Measurements from ENCODE around the gene SLC25A1. TPM values are rescaled to one million over a fixed set of nuclear protein-coding genes. Genes with fewer than 3 reads are reported as not detected.

The SLC25A1 gene
- polyA plus RNA-seq, 2 donors = 36.1 to 54.6 TPM

GRCh38 chr22:19176732-19177131, 1.8 kb downstream of the SLC25A1 start:
- Histone ChIP-seq H3K4me3 (ENCODE audit: low read depth in 1 of 2, low read length in 2 of 2) (no peak overlapping the region), H3K9me3 (ENCODE audit: control insufficient read depth in 2 of 2, insufficient read depth in 1 of 2, low read depth in 1 of 2, low read length in 1 of 2) (no peaks in the 10 kb centered on the region), H3K36me3 (ENCODE audit: control insufficient read depth in 2 of 2, insufficient read depth in 2 of 2, low read length in 1 of 2) (peaks cover 0 to 7% of the 10 kb centered on the region in 2 donors), H3K27me3 (ENCODE audit: control insufficient read depth in 1 of 2, insufficient read depth in 2 of 2, low read length in 2 of 2) (no peaks in the 10 kb centered on the region), H3K4me1 (ENCODE audit: control insufficient read depth in 2 of 2, insufficient read depth in 2 of 2, low read length in 1 of 2) (peaks cover 0 to 41% of the 10 kb centered on the region in 2 donors), H3K27ac (ENCODE audit: low read depth in 2 of 2, low read length in 1 of 2) (no peak overlapping the region)
- WGBS, 2 donors = 76 to 77% methylated on average over 12 of the region's 12 CpGs

DNA sequence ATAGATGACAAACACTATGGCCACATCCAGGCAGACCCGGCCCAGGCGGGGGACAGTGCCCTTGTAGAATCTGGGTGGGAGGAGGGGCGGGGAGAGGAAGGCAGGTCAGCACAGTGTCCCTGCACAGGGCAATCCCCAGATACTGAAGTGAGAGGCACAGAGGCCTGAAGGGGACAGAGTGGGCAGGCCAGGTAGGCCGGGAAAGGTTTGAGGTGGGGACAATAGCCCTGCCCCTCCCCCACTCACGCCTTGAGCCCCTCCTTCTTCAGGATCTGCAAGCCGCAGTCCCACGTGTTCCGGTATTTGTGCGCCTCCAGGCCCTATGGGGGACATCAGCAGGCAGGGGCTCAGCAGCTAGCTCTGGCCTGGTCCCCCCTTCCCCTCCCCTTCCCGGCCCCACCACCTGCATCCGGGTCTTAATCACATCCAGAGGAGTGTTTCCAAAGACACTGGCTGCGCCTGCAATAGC, 2.3 kb downstream of the SLC25A1 start:
- 63 to 70% methylated on average over 12 of the region's 12 CpGs for WGBS, 2 donors
- no peak overlapping the region for H3K4me3 ChIP-seq (ENCODE audit: low read depth in 1 of 2, low read length in 2 of 2)
- no peak overlapping the region for H3K27ac ChIP-seq (ENCODE audit: low read depth in 2 of 2, low read length in 1 of 2)
- peaks cover 0 to 41% of the 10 kb centered on the region in 2 donors for H3K4me1 ChIP-seq (ENCODE audit: control insufficient read depth in 2 of 2, insufficient read depth in 2 of 2, low read length in 1 of 2)
- no peaks in the 10 kb centered on the region for H3K27me3 ChIP-seq (ENCODE audit: control insufficient read depth in 1 of 2, insufficient read depth in 2 of 2, low read length in 2 of 2)
- no peaks in the 10 kb centered on the region for H3K9me3 ChIP-seq (ENCODE audit: control insufficient read depth in 2 of 2, insufficient read depth in 1 of 2, low read depth in 1 of 2, low read length in 1 of 2)
- H3K36me3 ChIP-seq (ENCODE audit: control insufficient read depth in 2 of 2, insufficient read depth in 2 of 2, low read length in 1 of 2) = peaks cover 0 to 7% of the 10 kb centered on the region in 2 donors

GRCh38 chr22:19175602-19176174, 2.8 kb downstream of the SLC25A1 start:
- no peak overlapping the region for H3K4me3 ChIP-seq (ENCODE audit: low read depth in 1 of 2, low read length in 2 of 2)
- H3K27me3 ChIP-seq (ENCODE audit: control insufficient read depth in 1 of 2, insufficient read depth in 2 of 2, low read length in 2 of 2) = no peaks in the 10 kb centered on the region
- H3K27ac ChIP-seq (ENCODE audit: low read depth in 2 of 2, low read length in 1 of 2) = no peak overlapping the region
- H3K4me1 ChIP-seq (ENCODE audit: control insufficient read depth in 2 of 2, insufficient read depth in 2 of 2, low read length in 1 of 2) = peaks cover 0 to 47% of the 10 kb centered on the region in 2 donors
- H3K9me3 ChIP-seq (ENCODE audit: control insufficient read depth in 2 of 2, insufficient read depth in 1 of 2, low read depth in 1 of 2, low read length in 1 of 2) = no peaks in the 10 kb centered on the region
- 71 to 77% methylated on average over 21 of the region's 21 CpGs for WGBS, 2 donors
- peaks cover 0 to 7% of the 10 kb centered on the region in 2 donors for H3K36me3 ChIP-seq (ENCODE audit: control insufficient read depth in 2 of 2, insufficient read depth in 2 of 2, low read length in 1 of 2)

DNA sequence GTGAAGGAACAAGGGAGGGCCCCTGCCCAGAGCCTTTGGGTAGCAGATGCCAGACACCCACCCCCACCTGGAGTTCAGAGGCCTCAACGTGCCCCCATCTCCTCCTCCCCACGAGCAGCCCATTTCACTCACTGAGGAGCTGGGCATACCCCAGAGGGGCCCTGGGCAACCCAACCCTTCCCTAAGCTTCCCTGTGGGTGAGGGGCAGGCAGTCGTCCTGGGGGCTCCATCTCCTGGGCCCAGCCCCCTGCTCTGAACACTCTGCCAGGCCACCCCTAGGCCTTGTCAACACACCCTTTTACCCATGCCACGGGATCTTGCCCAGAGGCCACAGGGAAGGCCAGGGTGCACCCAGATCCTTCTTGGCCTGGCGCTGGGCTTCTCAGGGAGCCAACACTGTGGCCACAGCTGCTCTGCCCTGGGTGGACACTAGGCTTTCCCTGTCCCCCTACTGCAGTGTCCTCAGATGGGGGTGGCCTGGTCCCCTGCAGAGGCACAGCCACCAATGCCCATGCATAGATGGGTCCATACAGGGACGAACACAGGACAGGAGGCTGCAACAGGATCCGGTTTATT, 3.4 kb downstream of the SLC25A1 start:
- no peak overlapping the region for H3K4me3 ChIP-seq (ENCODE audit: low read depth in 1 of 2, low read length in 2 of 2)
- H3K27me3 ChIP-seq (ENCODE audit: control insufficient read depth in 1 of 2, insufficient read depth in 2 of 2, low read length in 2 of 2) = no peaks in the 10 kb centered on the region
- H3K27ac ChIP-seq (ENCODE audit: low read depth in 2 of 2, low read length in 1 of 2) = no peak overlapping the region
- H3K4me1 ChIP-seq (ENCODE audit: control insufficient read depth in 2 of 2, insufficient read depth in 2 of 2, low read length in 1 of 2) = peaks cover 0 to 50% of the 10 kb centered on the region in 2 donors
- H3K36me3 ChIP-seq (ENCODE audit: control insufficient read depth in 2 of 2, insufficient read depth in 2 of 2, low read length in 1 of 2) = peaks cover 0 to 7% of the 10 kb centered on the region in 2 donors
- H3K9me3 ChIP-seq (ENCODE audit: control insufficient read depth in 2 of 2, insufficient read depth in 1 of 2, low read depth in 1 of 2, low read length in 1 of 2) = no peaks in the 10 kb centered on the region
- 59 to 62% methylated on average over 7 of the region's 7 CpGs for WGBS, 2 donors

DNA sequence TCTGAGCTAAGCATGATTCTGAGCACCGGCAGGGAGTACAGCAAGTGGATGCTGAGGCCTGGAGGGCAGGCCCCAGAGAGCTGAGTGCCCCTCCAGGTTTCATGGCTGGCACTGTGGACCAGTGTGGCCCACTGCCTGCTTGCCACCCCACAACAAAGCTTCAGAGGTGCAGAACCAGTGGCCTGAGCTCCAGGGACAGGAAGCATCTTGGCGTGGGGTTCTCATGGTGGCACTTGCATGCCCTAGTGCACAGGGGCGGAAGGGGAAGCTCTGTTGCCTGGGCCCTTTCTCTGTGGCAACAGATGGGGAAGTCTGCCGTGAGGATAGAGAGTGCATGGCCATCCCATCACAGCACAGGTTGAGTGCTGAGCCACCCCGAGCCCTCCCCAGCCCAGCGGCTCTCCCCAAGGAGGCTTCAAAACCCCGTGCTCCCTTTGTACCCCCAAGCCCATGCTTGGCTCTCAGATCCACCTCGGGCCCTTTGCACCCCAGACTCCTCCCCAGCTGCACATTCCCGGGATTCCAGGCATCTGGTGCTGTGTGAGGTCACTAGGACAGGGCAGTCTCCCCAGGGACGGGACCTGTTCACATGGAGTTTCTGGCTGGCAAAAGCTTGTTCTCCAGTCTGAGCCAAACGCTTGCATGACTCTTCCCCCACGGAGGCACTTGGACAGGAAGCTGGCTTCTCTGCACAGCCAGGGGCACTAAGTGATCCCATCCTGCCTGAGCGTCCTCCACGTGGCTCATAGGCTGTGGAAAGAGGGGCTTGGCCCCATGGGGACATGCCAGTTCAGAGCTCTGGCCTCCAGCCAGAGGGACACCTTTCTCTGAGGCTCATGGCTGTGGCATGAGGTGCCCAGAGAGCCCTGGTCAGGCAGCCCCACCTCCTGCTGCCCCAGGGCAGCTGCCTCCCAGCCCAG, 4.2 kb downstream of the SLC25A1 start:
- H3K4me3 ChIP-seq (ENCODE audit: low read depth in 1 of 2, low read length in 2 of 2) = no peak overlapping the region
- H3K27me3 ChIP-seq (ENCODE audit: control insufficient read depth in 1 of 2, insufficient read depth in 2 of 2, low read length in 2 of 2) = peaks cover 0 to 4% of the 10 kb centered on the region in 2 donors
- no peaks in the 10 kb centered on the region for H3K9me3 ChIP-seq (ENCODE audit: control insufficient read depth in 2 of 2, insufficient read depth in 1 of 2, low read depth in 1 of 2, low read length in 1 of 2)
- H3K36me3 ChIP-seq (ENCODE audit: control insufficient read depth in 2 of 2, insufficient read depth in 2 of 2, low read length in 1 of 2) = peaks cover 0 to 7% of the 10 kb centered on the region in 2 donors
- 42 to 43% methylated on average over 14 of the region's 14 CpGs for WGBS, 2 donors
- H3K27ac ChIP-seq (ENCODE audit: low read depth in 2 of 2, low read length in 1 of 2) = no peak overlapping the region
- H3K4me1 ChIP-seq (ENCODE audit: control insufficient read depth in 2 of 2, insufficient read depth in 2 of 2, low read length in 1 of 2) = peaks cover 0 to 56% of the 10 kb centered on the region in 2 donors

DNA sequence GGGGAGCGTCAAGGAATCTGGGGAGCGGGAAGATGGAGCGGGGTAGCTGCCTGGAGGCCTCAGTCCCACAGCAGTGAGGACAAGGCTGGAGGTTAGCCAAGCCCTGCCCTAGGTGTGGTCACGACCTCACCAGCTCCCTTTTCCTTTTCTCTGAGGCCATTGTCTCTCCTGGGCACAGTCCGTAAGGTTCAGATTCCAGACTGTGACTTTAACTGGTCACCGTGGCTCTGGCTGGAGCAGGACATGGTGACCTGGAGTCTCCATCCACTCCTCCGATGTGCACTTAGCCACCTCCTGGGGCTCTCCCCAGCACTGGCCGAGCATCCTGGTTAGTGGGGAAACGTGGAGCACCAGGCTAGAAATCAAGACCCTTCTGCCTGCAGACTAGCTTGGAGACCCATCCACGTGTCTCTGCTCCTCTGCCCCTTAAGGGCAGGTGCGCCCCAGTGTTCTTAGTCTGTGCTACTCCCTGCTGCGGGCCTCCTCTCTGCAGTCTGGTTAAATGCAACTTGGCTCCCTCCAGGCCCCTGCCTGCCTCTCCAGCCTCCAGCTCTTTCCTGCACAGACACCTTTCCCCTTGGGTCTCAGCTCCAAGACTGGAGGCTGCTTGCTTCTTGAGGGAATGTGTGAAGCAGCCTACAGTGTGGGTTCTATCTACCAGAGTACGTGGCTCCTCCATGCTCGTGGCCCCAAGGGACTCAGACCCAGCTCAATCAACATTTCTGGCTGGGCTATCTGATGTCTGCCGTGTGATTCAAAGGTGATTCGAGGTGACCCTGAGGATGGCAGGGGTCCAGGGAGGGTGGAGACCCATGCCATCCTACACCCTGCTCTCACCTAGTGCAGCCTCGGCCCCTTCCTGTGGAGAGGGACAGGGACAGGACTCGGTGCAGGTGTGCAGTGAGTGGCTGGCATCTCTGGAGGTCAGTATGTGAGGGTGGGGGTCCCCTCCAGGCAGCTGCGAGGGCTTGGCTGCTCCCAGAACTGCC, 5.2 kb downstream of the SLC25A1 start:
- Histone ChIP-seq H3K4me3 (ENCODE audit: low read depth in 1 of 2, low read length in 2 of 2) (no peak overlapping the region), H3K4me1 (ENCODE audit: control insufficient read depth in 2 of 2, insufficient read depth in 2 of 2, low read length in 1 of 2) (peaks cover 0 to 53% of the 10 kb centered on the region in 2 donors), H3K27me3 (ENCODE audit: control insufficient read depth in 1 of 2, insufficient read depth in 2 of 2, low read length in 2 of 2) (peaks cover 0 to 7% of the 10 kb centered on the region in 2 donors), H3K27ac (ENCODE audit: low read depth in 2 of 2, low read length in 1 of 2) (no peak overlapping the region), H3K36me3 (ENCODE audit: control insufficient read depth in 2 of 2, insufficient read depth in 2 of 2, low read length in 1 of 2) (peaks cover 0 to 7% of the 10 kb centered on the region in 2 donors), H3K9me3 (ENCODE audit: control insufficient read depth in 2 of 2, insufficient read depth in 1 of 2, low read depth in 1 of 2, low read length in 1 of 2) (no peaks in the 10 kb centered on the region)
- WGBS, 2 donors = 58 to 65% methylated on average over 19 of the region's 19 CpGs

GRCh38 chr22:19172213-19173046, 6.1 kb downstream of the SLC25A1 start:
- H3K27ac ChIP-seq (ENCODE audit: low read depth in 2 of 2, low read length in 1 of 2) = peak overlapping the region; percentile 78 to 89
- H3K27me3 ChIP-seq (ENCODE audit: control insufficient read depth in 1 of 2, insufficient read depth in 2 of 2, low read length in 2 of 2) = peaks cover 0 to 7% of the 10 kb centered on the region in 2 donors
- peaks cover 0 to 7% of the 10 kb centered on the region in 2 donors for H3K36me3 ChIP-seq (ENCODE audit: control insufficient read depth in 2 of 2, insufficient read depth in 2 of 2, low read length in 1 of 2)
- peaks cover 0 to 48% of the 10 kb centered on the region in 2 donors for H3K4me1 ChIP-seq (ENCODE audit: control insufficient read depth in 2 of 2, insufficient read depth in 2 of 2, low read length in 1 of 2)
- WGBS, 2 donors = 28 to 30% methylated on average over 13 of the region's 13 CpGs
- H3K9me3 ChIP-seq (ENCODE audit: control insufficient read depth in 2 of 2, insufficient read depth in 1 of 2, low read depth in 1 of 2, low read length in 1 of 2) = no peaks in the 10 kb centered on the region
- peak overlapping the region; percentile 96 to 98 for H3K4me3 ChIP-seq (ENCODE audit: low read depth in 1 of 2, low read length in 2 of 2)

DNA sequence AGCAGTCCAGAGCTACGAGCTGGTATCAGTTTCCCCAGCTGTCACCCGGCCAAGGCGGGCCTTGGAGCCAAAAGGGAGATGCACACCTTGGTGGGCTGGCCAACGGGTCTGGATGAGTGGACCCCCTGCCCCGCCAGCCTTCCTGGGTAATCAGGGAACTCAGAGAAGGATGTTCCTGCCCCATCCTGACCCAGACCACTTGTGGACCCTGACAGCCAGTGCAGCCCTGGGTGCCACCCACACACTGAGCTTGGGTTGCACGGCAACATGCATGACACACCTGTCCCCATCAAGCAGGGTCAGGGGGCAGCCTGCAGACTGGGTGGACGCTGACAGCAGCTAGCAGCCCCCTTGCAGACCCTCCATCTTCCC, 8.6 kb downstream of the SLC25A1 start:
- H3K27me3 ChIP-seq (ENCODE audit: control insufficient read depth in 1 of 2, insufficient read depth in 2 of 2, low read length in 2 of 2) = peaks cover 0 to 7% of the 10 kb centered on the region in 2 donors
- no peak overlapping the region for H3K27ac ChIP-seq (ENCODE audit: low read depth in 2 of 2, low read length in 1 of 2)
- H3K9me3 ChIP-seq (ENCODE audit: control insufficient read depth in 2 of 2, insufficient read depth in 1 of 2, low read depth in 1 of 2, low read length in 1 of 2) = no peaks in the 10 kb centered on the region
- no peaks in the 10 kb centered on the region for H3K36me3 ChIP-seq (ENCODE audit: control insufficient read depth in 2 of 2, insufficient read depth in 2 of 2, low read length in 1 of 2)
- peak overlapping the region in 1 of 2 donors; percentile 8 for H3K4me3 ChIP-seq (ENCODE audit: low read depth in 1 of 2, low read length in 2 of 2)
- WGBS, 2 donors = 37 to 50% methylated on average over 7 of the region's 7 CpGs
- peaks cover 0 to 38% of the 10 kb centered on the region in 2 donors for H3K4me1 ChIP-seq (ENCODE audit: control insufficient read depth in 2 of 2, insufficient read depth in 2 of 2, low read length in 1 of 2)
